ENCODE measurements around the gene DDO. TPM values are rescaled to one million over a fixed set of nuclear protein-coding genes. Genes with fewer than 3 reads are reported as not detected.

DDO gene
- total RNA-seq, 4 donors from 2014 or later, result 2.5 to 5.0 (median 2.6) TPM

DNA sequence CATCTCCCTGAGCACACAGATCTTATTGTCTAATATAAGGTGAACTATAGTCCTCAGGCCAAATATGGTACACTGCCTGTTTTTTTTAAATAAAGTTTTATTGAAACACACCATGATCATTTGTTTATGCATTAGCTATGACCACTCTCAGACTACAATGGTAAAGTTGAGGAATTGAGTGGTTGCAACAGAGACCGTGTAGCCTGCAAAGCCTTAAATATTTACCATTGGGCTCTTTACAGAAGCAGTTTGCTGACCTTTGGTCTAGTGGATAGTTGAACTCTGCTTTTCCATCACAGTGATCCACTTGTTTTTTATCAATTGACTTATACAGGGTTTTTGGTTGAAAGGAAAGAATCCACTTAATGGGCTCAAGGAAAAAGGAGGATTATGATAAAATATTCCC is 29.9 kb downstream of the DDO start:
- no peak for TF ChIP-seq POLR2A (IDR thresholded peaks at IDR 0.05)
- TF ChIP-seq, protein P1, sequence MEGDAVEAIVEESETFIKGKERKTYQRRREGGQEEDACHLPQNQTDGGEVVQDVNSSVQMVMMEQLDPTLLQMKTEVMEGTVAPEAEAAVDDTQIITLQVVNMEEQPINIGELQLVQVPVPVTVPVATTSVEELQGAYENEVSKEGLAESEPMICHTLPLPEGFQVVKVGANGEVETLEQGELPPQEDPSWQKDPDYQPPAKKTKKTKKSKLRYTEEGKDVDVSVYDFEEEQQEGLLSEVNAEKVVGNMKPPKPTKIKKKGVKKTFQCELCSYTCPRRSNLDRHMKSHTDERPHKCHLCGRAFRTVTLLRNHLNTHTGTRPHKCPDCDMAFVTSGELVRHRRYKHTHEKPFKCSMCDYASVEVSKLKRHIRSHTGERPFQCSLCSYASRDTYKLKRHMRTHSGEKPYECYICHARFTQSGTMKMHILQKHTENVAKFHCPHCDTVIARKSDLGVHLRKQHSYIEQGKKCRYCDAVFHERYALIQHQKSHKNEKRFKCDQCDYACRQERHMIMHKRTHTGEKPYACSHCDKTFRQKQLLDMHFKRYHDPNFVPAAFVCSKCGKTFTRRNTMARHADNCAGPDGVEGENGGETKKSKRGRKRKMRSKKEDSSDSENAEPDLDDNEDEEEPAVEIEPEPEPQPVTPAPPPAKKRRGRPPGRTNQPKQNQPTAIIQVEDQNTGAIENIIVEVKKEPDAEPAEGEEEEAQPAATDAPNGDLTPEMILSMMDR (IDR thresholded peaks at IDR 0.05), result no peak
- H3K4me1 ChIP-seq, result no peaks in the 10 kb centered on the region
- DNase-seq, result no peak
- H3K27me3 ChIP-seq, result no peaks in the 10 kb centered on the region
- no peak overlapping the region for H3K27ac ChIP-seq
- no peaks in the 10 kb centered on the region for H3K36me3 ChIP-seq
- H3K9me3 ChIP-seq, result no peaks in the 10 kb centered on the region
- no peak overlapping the region for H3K4me3 ChIP-seq (replicated peaks in 1 of 3)
- intact Hi-C loops (cut with DNase I), result no loop called here
- 78 to 84% methylated on average over 1 of the region's 1 CpG for WGBS, 2 donors

GRCh38 chr6:110378552-110378951 is 36.8 kb downstream of the DDO start:
- no peak for TF ChIP-seq POLR2A (IDR thresholded peaks at IDR 0.05)
- TF ChIP-seq, protein P1 (IDR thresholded peaks at IDR 0.05), result no peak
- no peaks in the 10 kb centered on the region for H3K4me1 ChIP-seq
- intact Hi-C loops (cut with DNase I), result no loop called here
- no peaks in the 10 kb centered on the region for H3K36me3 ChIP-seq
- H3K27me3 ChIP-seq, result no peaks in the 10 kb centered on the region
- 52 to 67% methylated on average over 6 to 7 of the region's 9 CpGs for WGBS, 2 donors
- H3K27ac ChIP-seq, result no peak overlapping the region
- no peak overlapping the region for H3K4me3 ChIP-seq (replicated peaks in 1 of 3)
- no peaks in the 10 kb centered on the region for H3K9me3 ChIP-seq
- DNase-seq, result no peak

DNA sequence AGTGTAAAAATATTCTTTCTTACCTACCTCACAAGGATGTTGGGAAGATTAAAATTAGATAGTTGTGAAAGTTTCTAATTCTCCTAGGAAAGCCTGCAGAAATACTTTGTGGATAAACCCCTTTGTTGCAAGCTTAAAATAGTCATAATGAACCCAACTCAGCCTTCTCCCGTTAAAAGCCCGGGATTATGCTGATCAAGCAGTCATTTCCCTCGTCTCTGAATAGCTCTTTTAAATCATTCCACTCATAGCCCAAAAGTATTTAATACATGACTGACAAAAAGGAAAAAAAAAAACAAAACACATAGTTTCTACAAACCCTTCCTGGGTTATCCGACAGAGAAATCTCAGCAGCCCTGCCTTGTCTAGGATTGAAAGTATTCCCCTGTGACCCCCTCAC is 46.3 kb downstream of the DDO start:
- H3K27me3 ChIP-seq, result no peaks in the 10 kb centered on the region
- no peaks in the 10 kb centered on the region for H3K9me3 ChIP-seq
- intact Hi-C loops (cut with DNase I), result no loop called here
- H3K4me1 ChIP-seq, result no peaks in the 10 kb centered on the region
- no peak for DNase-seq
- no peaks in the 10 kb centered on the region for H3K36me3 ChIP-seq
- WGBS, 2 donors, result 39 to 43% methylated on average over 4 of the region's 4 CpGs
- TF ChIP-seq, protein P1 (IDR thresholded peaks at IDR 0.05), result no peak
- no peak for TF ChIP-seq POLR2A (IDR thresholded peaks at IDR 0.05)
- no peak overlapping the region for H3K4me3 ChIP-seq (replicated peaks in 1 of 3)
- H3K27ac ChIP-seq, result no peak overlapping the region

DNA sequence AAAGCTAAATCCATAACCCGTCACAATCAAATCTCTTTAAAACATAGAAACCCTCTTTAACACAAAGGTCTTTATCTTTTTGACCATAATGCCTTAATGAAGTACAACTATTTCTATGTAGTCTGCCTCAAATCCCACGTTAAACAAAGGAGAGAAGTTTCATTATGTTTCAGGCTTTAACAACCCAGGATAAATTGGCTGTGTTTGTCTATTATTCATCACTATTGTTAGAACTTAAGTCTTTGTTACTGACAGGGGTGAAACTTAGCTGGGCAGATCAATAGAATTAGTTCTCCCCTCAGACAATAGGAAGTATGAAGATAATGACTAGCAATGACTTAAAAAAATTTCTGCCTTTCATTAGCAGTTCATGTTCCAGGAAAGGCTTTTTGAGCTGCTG is 47.1 kb downstream of the DDO start:
- TF ChIP-seq POLR2A (IDR thresholded peaks at IDR 0.05), result no peak
- TF ChIP-seq, protein P1 (IDR thresholded peaks at IDR 0.05), result no peak
- intact Hi-C loops (cut with DNase I), result no loop called here
- Histone ChIP-seq H3K9me3 (no peaks in the 10 kb centered on the region), H3K27me3 (no peaks in the 10 kb centered on the region), H3K36me3 (no peaks in the 10 kb centered on the region), H3K27ac (no peak overlapping the region), H3K4me3 (replicated peaks in 1 of 3) (no peak overlapping the region), H3K4me1 (no peaks in the 10 kb centered on the region)
- 68 to 75% methylated on average over 2 of the region's 2 CpGs for WGBS, 2 donors
- no peak for DNase-seq

GRCh38 chr6:110367825-110368224 is 47.5 kb downstream of the DDO start:
- 91 to 100% methylated on average over 1 of the region's 1 CpG for WGBS, 2 donors
- Histone ChIP-seq H3K27me3 (no peaks in the 10 kb centered on the region), H3K9me3 (no peaks in the 10 kb centered on the region), H3K4me1 (no peaks in the 10 kb centered on the region), H3K4me3 (replicated peaks in 1 of 3) (no peak overlapping the region), H3K36me3 (no peaks in the 10 kb centered on the region), H3K27ac (no peak overlapping the region)
- intact Hi-C loops (cut with DNase I), result no loop called here
- TF ChIP-seq, protein P1 (IDR thresholded peaks at IDR 0.05), result no peak
- TF ChIP-seq POLR2A (IDR thresholded peaks at IDR 0.05), result no peak
- DNase-seq, result no peak

All from thyroid gland (tissue), 4 donors.